T-helper 1 cell treated with Interleukin-12 subunit alpha and Interleukin-12 subunit beta and Interleukin-4 antibody, amounts not matched to agents 30 ng/mL and 1 ng/mL, for 36 hours (primary cell): ENCODE measurements around the gene MAPK8IP1. TPM values are rescaled to one million over a fixed set of nuclear protein-coding genes. Genes with fewer than 3 reads are reported as not detected.

Experiments
- intact Hi-C: fragments of 100-400 bp; cut with micrococcal nuclease; formaldehyde crosslinking; loops from one replicate; pipeline ENCODE4 v1.15.1; 2024
- total RNA-seq: library from RNA; stranded (reverse); gene quantifications from 2 replicates; pipeline ENCODE4 v1.2.3, GENCODE V29; 2022

MAPK8IP1 gene
- total RNA-seq, 1 donor from 2014 or later, result 0.96 TPM

DNA sequence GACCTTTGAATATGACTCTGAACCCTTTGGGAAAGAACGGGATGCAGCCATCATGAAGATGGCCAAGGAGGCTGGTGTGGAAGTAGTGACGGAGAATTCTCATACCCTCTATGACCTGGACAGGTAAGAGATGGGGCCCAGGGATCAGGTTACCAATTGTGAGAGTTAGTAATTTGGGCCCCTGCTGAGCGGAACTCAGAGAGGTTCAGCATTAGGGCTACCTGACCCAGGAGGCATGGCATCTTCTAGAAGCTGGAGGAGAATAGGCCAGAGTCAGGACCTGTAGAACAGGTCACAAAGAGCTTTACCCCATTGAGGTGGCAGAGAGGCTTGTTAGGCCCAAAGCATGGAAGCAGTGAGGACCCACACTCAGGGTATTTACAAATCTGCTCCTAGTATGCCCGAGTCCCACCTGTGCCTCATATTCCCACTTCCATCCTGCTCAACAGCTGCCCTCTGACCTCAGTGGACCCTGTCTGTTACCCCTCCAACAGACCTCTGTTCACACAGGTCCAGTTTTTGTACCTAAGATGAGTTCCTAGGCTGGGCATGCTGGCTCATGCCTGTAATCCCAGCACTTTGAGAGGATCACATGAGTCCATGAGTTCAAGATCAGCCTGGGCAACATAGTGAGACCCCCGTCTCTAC is 26.6 kb upstream of the MAPK8IP1 start:
- intact Hi-C loops, result no loop called here

GRCh38 chr11:45859661-45860140 is 25.8 kb upstream of the MAPK8IP1 start:
- intact Hi-C loops, result no loop called here

DNA sequence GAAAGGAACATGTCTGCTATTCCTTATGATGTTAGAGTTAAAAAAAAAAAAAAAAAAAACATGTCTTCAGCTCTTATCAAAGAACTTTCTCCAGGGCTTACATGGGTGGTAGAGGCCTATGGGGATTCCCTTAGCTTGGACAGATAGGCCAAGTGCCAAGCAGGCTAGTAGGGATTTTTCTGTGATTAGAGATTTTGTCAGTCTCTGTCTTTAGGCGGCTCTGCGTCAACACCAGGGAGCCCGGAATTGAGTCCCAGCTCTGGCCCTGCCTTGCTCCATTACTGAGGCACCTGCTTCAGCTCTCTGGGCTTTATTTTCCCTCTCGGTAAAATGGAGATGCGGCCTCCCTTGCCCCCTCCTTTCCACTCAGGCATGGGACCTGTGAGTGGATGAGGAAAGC is 25.1 kb upstream of the MAPK8IP1 start:
- intact Hi-C loops, result no loop called here

- intact Hi-C loops, result no loop called here
Measured at GRCh38 chr11:45860764-45861510, 24.5 kb upstream of the MAPK8IP1 start.

GRCh38 chr11:45864041-45864440 is 21.4 kb upstream of the MAPK8IP1 start:
- intact Hi-C loops, result no loop called here

DNA sequence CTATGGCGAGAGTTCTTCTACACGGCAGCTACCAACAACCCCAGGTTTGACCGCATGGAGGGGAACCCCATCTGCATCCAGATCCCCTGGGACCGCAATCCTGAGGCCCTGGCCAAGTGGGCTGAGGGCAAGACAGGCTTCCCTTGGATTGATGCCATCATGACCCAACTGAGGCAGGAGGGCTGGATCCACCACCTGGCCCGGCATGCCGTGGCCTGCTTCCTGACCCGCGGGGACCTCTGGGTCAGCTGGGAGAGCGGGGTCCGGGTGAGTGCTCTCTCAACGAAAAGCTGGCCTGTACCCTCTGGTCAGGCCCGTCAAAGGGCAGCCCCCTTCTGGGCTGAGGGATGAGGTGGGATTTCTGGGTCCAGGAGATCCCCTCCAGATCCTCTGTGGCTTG is 15.9 kb upstream of the MAPK8IP1 start:
- intact Hi-C loops, result no loop called here

GRCh38 chr11:45870706-45871105 is 14.7 kb upstream of the MAPK8IP1 start:
- intact Hi-C loops, result no loop called here

DNA sequence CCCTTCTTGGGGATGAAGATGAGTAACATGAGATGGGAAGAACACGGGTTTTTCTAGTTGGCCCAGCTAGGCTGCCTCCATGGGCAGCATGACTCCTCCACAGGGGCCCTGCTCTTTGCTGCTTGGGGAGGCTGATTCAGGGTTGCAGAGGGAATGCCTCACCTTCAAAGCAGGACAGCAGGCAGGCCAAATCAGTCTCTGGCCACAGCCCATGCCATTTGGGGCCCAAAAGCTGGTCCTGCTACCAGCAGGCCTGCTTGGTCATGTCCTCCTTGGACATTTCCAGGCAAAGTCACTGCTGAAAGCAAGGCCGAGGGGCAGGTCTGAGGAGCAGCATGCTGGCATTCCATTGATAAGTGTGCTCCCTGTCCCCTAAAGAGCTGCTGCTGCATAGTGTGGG is 13.8 kb upstream of the MAPK8IP1 start:
- intact Hi-C loops, result loop anchor here (1.0 kb wide), 1 partner anchor 135 kb away; no protein-coding TSS in a partner anchor

- intact Hi-C loops, result loop anchor here (1.0 kb wide), 1 partner anchor 133 kb away; no protein-coding TSS in a partner anchor
Measured at GRCh38 chr11:45872651-45873356, 12.6 kb upstream of the MAPK8IP1 start.

DNA sequence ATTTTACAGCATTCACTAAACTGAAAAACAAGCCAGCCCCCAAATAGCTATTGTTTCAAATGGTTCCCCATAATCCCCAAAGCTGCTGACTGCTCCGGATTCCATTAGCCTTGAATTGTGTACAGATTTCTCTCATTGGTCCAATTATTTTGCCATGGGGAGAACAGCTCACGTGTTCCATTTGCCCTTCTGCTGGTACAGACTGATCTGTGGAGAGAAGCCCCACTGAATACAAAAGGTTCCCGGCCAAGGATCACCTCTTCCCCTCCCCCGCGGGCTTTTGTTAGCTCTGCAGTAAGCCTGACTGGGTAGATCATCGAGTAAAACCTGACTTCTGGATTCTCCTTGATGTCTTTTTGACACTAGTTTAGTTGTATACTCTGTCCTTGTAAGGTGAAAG is 9.1 kb upstream of the MAPK8IP1 start:
- intact Hi-C loops, result no loop called here

DNA sequence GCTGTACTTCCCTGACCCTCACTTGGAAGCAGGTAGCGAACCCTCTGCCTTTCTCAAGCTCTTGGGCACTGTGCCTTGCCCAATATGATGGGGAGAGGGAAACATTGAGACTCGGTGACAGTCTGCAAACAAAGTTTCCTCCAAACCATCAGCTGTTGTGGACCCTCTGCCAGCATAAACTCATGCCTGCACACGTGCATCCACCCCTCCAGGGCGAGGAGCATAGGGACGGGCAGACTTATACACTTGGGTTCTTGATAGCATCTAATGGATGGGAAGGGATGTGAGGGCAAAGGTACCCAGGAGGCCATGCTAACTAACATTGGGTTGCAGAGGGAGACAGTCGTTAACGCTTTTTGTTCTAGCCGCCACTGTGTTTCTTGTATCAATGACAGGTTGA is 8.2 kb upstream of the MAPK8IP1 start:
- intact Hi-C loops, result no loop called here

DNA sequence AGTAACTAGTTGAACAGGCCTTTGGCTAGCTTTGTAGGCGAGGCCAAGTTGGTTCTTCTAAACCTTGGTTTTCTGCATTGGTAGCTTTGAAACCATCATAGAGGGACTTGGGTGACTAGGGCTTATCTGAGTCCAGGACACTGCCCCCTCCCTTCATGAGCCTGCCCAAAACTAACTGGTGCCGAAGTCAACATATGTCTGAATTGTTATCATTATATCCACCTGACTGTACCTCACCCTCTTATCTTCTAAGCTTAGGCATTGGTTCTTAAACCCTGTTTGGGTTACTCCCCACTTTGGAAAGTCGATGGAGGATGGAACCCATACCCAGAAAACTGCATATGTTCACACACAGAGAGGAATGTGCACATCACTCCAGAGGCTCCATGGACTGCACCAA is 7.6 kb upstream of the MAPK8IP1 start:
- intact Hi-C loops, result no loop called here

GRCh38 chr11:45879803-45880686 is 5.4 kb upstream of the MAPK8IP1 start:
- intact Hi-C loops, result no loop called here

- intact Hi-C loops, result no loop called here
Measured at GRCh38 chr11:45880772-45881570, 4.5 kb upstream of the MAPK8IP1 start.

- intact Hi-C loops, result no loop called here
Measured at GRCh38 chr11:45881708-45882368, 3.6 kb upstream of the MAPK8IP1 start.

DNA sequence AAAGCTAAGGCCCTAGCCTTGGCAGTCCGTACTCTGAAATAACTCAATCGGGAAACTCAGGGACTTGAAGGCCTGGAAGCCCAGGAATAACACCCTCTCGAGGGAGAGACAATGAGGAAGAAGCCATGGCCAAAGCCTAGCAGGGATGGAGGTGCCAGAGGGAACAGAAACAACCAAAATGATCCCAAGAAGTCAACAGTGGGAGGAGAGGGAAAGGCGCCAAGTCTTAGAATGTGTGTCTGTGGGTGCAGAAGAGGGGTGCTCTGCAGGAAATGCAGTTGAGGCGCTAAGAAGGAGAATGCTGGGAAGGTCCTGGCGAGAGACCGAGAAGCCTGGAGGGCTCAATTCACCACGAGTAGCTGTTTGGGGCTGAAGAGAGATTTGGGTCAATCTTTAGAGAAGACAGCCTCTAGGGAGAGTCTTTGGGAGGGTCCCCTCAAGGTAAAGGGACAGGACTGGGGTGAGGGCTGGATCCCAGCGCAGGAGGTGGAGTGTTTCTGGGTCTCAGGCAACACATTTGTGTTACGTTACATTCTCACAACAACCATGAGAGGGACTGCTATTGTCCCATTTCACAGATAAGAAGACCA is 760 bp upstream of the MAPK8IP1 start:
- intact Hi-C loops, result loop anchor here (1.0 kb wide), 5 partner anchors 15 to 79 kb away; partner anchors contain the start of genes CRY2 and SLC35C1

DNA sequence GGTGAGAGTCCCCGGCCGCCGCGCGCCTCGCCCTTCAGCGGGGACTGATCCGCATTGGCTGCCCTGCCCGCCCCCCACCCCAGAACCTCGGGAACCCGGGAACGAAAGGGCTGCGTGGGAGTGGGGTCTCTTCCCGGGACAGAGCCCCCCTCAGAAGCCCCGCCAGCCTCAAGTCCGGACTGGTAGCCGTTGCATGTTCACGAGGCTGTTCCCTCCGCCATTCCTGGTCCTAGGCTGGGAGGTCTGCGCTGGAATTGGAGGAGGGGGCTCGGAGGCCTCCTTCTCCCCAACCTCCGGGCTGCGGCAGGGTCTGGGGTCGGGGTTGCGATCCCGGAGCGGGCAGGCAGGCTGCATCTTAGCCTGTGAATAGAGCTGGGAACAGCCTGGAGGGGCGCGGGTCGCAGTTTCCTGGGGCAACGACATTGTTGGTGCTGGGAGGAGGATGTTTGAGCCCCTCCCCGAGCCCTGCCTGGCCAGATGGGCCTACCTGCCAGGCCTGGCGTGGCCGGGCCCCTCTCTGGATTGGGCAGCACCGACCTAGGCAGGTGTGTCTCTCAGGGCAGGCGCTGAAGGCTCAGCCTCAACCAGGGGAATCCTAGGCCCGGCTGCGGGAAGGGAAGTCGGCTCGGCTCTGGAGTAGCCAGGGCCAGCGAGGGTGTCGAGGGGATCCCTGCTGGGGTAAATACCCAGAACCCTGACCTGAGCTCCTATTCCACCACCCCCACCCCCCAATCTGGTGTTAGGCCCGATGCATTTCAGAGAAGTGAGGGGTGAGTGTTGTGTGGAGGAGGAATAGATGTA is 670 bp downstream of the MAPK8IP1 start:
- intact Hi-C loops, result loop anchor here (1.0 kb wide), 5 partner anchors 13 to 81 kb away; partner anchors contain the start of genes CRY2 and SLC35C1

DNA sequence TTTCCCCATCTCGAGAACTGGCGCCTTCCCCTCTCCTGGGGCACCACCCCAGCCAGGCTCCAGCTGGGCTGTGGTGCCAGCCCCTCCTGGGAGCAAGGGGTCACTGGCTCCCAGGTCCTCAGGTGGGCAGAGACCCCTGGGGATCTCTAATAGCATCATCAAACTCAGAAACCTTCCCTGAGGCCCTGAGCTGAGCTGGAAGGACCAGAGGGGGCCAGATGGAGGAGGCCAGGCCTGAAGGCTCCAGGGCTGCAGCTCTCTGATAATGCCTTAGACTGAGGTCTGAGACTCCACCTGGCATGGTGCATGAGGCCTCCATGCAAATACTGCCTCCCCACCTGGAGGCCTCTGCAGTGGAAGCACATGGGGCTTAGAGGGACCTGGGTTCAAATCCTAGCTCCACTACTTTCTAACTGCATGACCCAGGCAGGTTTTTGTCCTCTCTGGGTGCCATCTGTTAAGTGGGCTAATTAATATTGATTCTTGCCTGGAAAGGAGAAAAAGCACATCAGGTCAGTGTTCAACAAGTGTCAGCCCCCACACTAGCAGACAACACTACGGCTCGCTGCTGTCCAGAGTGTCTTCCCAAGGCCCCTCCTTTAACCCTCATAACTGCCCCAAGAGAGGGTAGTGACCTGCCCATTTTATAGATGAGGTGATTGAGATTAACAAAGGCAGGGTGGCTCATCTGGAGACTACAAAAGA is 1.5 kb downstream of the MAPK8IP1 start:
- intact Hi-C loops, result no loop called here
